ENCODE results near the gene RIMS1.

Gene RIMS1

DNA sequence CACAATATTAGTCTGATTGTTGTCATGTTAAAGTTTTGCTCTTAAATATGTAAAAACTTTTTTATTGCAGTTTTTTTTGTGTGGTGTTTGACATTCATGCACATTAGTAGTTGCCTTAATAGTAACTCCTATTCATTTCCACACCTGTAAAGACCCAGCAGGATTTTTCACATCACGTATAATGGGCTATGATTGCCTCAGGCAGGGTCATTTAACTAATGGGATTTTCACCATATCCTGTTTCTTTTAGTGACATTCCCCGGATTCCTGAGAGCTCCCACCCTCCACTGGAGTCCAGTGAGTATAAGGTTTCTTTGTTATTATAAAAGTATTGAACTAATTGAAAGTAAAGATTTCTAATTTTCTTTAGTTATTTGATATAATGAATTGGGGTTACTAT, 359.2 kb downstream of the RIMS1 start:
- TF ChIP-seq, protein P1, sequence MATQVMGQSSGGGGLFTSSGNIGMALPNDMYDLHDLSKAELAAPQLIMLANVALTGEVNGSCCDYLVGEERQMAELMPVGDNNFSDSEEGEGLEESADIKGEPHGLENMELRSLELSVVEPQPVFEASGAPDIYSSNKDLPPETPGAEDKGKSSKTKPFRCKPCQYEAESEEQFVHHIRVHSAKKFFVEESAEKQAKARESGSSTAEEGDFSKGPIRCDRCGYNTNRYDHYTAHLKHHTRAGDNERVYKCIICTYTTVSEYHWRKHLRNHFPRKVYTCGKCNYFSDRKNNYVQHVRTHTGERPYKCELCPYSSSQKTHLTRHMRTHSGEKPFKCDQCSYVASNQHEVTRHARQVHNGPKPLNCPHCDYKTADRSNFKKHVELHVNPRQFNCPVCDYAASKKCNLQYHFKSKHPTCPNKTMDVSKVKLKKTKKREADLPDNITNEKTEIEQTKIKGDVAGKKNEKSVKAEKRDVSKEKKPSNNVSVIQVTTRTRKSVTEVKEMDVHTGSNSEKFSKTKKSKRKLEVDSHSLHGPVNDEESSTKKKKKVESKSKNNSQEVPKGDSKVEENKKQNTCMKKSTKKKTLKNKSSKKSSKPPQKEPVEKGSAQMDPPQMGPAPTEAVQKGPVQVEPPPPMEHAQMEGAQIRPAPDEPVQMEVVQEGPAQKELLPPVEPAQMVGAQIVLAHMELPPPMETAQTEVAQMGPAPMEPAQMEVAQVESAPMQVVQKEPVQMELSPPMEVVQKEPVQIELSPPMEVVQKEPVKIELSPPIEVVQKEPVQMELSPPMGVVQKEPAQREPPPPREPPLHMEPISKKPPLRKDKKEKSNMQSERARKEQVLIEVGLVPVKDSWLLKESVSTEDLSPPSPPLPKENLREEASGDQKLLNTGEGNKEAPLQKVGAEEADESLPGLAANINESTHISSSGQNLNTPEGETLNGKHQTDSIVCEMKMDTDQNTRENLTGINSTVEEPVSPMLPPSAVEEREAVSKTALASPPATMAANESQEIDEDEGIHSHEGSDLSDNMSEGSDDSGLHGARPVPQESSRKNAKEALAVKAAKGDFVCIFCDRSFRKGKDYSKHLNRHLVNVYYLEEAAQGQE (IDR thresholded peaks at IDR 0.05; ENCODE audit: insufficient replicate concordance, low read depth): no peak
- no peak overlapping the region for H3K4me3 ChIP-seq (replicated peaks; ENCODE audit: insufficient read depth, low read length)
- no peak overlapping the region for H3K27ac ChIP-seq (replicated peaks)
- H3K27me3 ChIP-seq (ENCODE audit: insufficient read depth, poor library complexity, severe bottlenecking): no peaks in the 10 kb centered on the region
- DNase-seq (ENCODE audit: low read depth in 1 of 2, low spot score in 1 of 2): no peak

DNA sequence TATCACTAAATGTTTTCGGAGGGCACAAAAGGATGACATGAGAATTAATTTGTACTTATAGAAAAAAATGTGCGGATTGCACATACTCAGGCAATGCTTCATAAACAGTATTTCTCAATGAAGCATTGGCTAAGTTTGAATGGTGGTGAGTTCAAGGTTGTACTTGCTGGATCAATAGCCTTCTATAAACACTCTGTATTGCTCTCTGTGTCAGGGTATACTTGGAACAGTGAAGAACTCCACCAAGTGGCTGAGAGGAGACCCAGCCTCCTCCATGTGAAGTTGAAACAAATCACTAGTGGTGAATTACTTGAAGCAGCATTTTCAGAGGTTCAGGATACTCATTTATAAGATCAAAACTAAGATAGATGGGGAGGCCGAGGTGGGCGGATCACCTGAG, 360.6 kb downstream of the RIMS1 start:
- TF ChIP-seq, protein P1 (IDR thresholded peaks at IDR 0.05; ENCODE audit: insufficient replicate concordance, low read depth): no peak
- TF ChIP-seq POLR2AphosphoS5 (IDR thresholded peaks at IDR 0.05; ENCODE audit: low read depth): no peak
- no peak for DNase-seq (ENCODE audit: low read depth in 1 of 2, low spot score in 1 of 2)
- H3K4me3 ChIP-seq (replicated peaks; ENCODE audit: insufficient read depth, low read length): no peak overlapping the region
- no peaks in the 10 kb centered on the region for H3K27me3 ChIP-seq (ENCODE audit: insufficient read depth, poor library complexity, severe bottlenecking)
- H3K27ac ChIP-seq (replicated peaks): no peak overlapping the region

DNA sequence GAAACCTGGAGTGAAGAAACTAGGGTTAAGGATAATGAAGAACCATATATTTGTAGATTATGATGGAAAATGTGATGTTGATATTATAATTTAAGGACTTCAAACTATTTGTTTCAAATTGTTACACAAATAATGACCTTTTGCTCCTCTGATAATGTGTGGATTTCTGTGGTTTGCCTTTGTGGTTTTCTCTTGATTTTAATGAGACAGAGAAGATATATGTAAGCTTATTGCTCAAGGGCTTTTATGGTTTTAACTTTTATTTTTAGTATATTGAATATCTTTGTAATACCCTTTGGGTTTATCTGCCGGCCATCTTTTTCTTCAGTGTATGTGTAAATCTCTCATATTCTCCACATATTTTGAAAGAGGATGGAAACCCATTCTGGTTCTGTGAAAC, 362.3 kb downstream of the RIMS1 start:
- no peak overlapping the region for H3K4me3 ChIP-seq (replicated peaks; ENCODE audit: insufficient read depth, low read length)
- H3K27me3 ChIP-seq (ENCODE audit: insufficient read depth, poor library complexity, severe bottlenecking): no peaks in the 10 kb centered on the region
- no peak overlapping the region for H3K27ac ChIP-seq (replicated peaks)
- DNase-seq (ENCODE audit: low read depth in 1 of 2, low spot score in 1 of 2): no peak
- TF ChIP-seq, protein P1 (IDR thresholded peaks at IDR 0.05; ENCODE audit: insufficient replicate concordance, low read depth): no peak
- TF ChIP-seq POLR2AphosphoS5 (IDR thresholded peaks at IDR 0.05; ENCODE audit: low read depth) (no peak), SPI1 (IDR thresholded peaks at IDR 0.05; ENCODE audit: borderline replicate concordance, low read depth) (no peak), GABPA (IDR thresholded peaks at IDR 0.05; ENCODE audit: low read depth) (no peak)
- TF ChIP-seq, protein P2, sequence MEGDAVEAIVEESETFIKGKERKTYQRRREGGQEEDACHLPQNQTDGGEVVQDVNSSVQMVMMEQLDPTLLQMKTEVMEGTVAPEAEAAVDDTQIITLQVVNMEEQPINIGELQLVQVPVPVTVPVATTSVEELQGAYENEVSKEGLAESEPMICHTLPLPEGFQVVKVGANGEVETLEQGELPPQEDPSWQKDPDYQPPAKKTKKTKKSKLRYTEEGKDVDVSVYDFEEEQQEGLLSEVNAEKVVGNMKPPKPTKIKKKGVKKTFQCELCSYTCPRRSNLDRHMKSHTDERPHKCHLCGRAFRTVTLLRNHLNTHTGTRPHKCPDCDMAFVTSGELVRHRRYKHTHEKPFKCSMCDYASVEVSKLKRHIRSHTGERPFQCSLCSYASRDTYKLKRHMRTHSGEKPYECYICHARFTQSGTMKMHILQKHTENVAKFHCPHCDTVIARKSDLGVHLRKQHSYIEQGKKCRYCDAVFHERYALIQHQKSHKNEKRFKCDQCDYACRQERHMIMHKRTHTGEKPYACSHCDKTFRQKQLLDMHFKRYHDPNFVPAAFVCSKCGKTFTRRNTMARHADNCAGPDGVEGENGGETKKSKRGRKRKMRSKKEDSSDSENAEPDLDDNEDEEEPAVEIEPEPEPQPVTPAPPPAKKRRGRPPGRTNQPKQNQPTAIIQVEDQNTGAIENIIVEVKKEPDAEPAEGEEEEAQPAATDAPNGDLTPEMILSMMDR (IDR thresholded peaks at IDR 0.05; ENCODE audit: insufficient read depth, low read length): no peak

DNA sequence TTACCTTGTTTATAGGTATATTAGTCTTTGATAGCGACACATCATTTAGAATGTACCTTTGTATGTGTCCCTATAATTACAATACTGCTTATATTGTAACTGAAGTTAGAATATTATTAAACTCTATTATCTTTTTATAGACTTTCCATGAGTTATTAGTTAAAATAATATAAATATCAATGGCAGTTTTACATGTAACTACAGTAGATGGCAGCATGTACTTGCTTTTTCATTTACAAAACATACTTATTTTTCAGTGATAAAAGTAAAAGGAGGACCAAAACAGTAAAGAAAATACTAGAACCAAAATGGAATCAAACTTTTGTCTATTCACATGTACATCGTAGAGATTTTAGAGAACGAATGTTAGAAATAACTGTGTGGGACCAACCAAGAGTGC, 364.3 kb downstream of the RIMS1 start:
- TF ChIP-seq, protein P1 (IDR thresholded peaks at IDR 0.05; ENCODE audit: insufficient replicate concordance, low read depth): no peak
- TF ChIP-seq GABPA (IDR thresholded peaks at IDR 0.05; ENCODE audit: low read depth) (no peak), SPI1 (IDR thresholded peaks at IDR 0.05; ENCODE audit: borderline replicate concordance, low read depth) (no peak), POLR2AphosphoS5 (IDR thresholded peaks at IDR 0.05; ENCODE audit: low read depth) (no peak)
- no peak for DNase-seq (ENCODE audit: low read depth in 1 of 2, low spot score in 1 of 2)
- Histone ChIP-seq H3K27me3 (ENCODE audit: insufficient read depth, poor library complexity, severe bottlenecking) (no peaks in the 10 kb centered on the region), H3K4me3 (replicated peaks; ENCODE audit: insufficient read depth, low read length) (no peak overlapping the region), H3K27ac (replicated peaks) (no peak overlapping the region)
